ENCODE measurements around the gene SAMMSON. TPM values are rescaled to one million over a fixed set of nuclear protein-coding genes. Genes with fewer than 3 reads are reported as not detected.

The SAMMSON gene
- total and polyA plus RNA-seq, 10 of the 15 experiments (the other 5 are each of a cell fraction or from before 2014, with no cell fraction given): not detected

DNA sequence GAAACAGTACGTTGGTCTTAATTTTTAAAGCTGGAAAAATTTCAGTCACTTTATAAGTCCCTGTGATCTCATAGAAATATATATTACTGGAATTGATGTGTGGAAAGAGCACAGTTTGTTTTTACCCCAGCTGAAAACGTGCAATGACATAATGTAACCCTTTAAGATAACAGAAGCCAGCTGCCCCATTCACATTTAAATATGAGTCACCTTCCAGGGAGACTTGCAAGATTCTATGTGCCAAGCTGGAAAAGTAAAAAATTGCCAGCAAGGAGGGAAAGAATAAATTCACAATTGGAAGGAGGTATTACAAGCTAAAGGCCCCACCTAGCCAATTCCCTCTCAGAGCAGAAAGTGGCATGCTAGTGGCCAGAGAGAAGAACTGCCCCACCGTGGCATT, 50.2 kb downstream of the SAMMSON start (continued):
- no peak for TF ChIP-seq MXI1 (IDR thresholded peaks at IDR 0.05; ENCODE audit: low read depth, low read length)
- no peak for TF ChIP-seq ZNF687 (IDR thresholded peaks at IDR 0.05)
- TF ChIP-seq, protein P1, sequence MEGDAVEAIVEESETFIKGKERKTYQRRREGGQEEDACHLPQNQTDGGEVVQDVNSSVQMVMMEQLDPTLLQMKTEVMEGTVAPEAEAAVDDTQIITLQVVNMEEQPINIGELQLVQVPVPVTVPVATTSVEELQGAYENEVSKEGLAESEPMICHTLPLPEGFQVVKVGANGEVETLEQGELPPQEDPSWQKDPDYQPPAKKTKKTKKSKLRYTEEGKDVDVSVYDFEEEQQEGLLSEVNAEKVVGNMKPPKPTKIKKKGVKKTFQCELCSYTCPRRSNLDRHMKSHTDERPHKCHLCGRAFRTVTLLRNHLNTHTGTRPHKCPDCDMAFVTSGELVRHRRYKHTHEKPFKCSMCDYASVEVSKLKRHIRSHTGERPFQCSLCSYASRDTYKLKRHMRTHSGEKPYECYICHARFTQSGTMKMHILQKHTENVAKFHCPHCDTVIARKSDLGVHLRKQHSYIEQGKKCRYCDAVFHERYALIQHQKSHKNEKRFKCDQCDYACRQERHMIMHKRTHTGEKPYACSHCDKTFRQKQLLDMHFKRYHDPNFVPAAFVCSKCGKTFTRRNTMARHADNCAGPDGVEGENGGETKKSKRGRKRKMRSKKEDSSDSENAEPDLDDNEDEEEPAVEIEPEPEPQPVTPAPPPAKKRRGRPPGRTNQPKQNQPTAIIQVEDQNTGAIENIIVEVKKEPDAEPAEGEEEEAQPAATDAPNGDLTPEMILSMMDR (IDR thresholded peaks at IDR 0.05 in 2 of 3, conservative IDR thresholded peaks at IDR 0.05 in 1 of 3; ENCODE audit: control insufficient read depth in 2 of 3, extremely low read depth in 1 of 3, insufficient read depth in 1 of 3, low read depth in 3 of 3, low read length in 3 of 3): no peak
- no peak for TF ChIP-seq BCL11A (IDR thresholded peaks at IDR 0.05; ENCODE audit: low read depth, low read length)
- TF ChIP-seq SUZ12 (IDR thresholded peaks at IDR 0.05; ENCODE audit: unreplicated experiment): no peak
- no peak for TF ChIP-seq NKRF (conservative IDR thresholded peaks at IDR 0.05)
- no peak for TF ChIP-seq TBL1XR1 (IDR thresholded peaks at IDR 0.05; ENCODE audit: low read depth, low read length)

Data from GM12878 (cell line).